Measurements from ENCODE around the gene ZSCAN32.

The ZSCAN32 gene

GRCh38 chr16:3400779-3401688, at the start of gene ZSCAN32, which contains the start of gene ZNF174:
TSS of gene ZSCAN32 (minus strand) at chr16:3401004. CDS start at chr16:3397557, 3,447 bp downstream.
TSS of gene ZNF174 (plus strand) at chr16:3401215. CDS start at chr16:3402005, 790 bp downstream.
- DNase-seq (ENCODE audit: low read depth in 2 of 2), result peak; percentile 98

DNA sequence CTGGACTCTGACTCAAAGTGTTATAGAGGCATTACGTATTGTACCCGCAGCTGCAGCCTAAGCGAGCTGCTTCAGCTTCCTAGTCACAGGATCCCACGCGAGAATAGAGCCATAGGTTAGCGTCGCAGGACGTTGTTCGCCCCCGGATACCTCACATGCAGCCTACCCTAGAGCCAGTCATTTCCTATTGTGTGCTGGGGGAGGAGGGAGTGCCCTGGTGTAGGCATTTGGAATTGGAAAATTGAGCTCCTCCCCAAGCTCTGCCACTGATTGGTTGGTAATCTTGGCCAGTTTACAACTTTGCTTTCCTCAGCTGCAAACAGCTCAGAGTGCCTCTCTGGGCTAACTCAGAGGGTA, 43.2 kb upstream of the ZSCAN32 start:
- DNase-seq (ENCODE audit: low read depth in 2 of 2), result no peak

GRCh38 chr16:3443108-3444031, 42.6 kb upstream of the ZSCAN32 start, which contains the start of the genes NAA60 and ZNF597:
TSS of gene NAA60 (plus strand) at chr16:3443680. CDS start at chr16:3476228, 32,548 bp downstream.
TSS of gene ZNF597 (minus strand) at chr16:3443504. CDS start at chr16:3443153, 351 bp downstream.
- peak; percentile 71 to 74 for DNase-seq (ENCODE audit: low read depth in 2 of 2)

GRCh38 chr16:3439637-3440036, 38.8 kb upstream of the ZSCAN32 start:
- DNase-seq (ENCODE audit: low read depth in 2 of 2), result no peak

- DNase-seq (ENCODE audit: low read depth in 2 of 2), result no peak
Observed at GRCh38 chr16:3434373-3434772, 33.6 kb upstream of the ZSCAN32 start.

DNA sequence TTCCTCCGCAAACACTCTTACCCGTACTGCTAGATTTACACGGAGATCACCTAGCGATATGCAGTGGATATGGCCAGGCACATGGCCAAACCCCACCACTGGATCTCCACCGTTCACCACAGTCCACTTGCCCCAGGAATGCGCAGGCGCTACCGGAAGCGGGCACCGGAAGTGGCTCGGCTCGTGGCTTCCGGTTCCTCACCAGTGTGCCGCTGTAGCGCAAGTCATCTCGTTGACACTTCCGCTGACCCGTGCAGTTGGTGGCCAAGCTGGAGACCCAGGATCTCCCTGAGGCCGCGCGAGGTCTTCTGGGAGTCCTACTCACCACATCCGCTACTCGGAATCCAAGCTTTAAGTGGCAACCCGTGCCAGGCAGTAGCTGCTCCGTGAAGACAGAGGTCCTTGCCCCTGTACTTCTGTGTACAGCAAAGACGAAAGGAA, 31.0 kb upstream of the ZSCAN32 start:
- peak; percentile 24 to 33 for DNase-seq (ENCODE audit: low read depth in 2 of 2)

- DNase-seq (ENCODE audit: low read depth in 2 of 2), result no peak
Observed at GRCh38 chr16:3413730-3414379, 13.1 kb upstream of the ZSCAN32 start.

- no peak for DNase-seq (ENCODE audit: low read depth in 2 of 2)
Observed at GRCh38 chr16:3408561-3409197, 7.9 kb upstream of the ZSCAN32 start.

DNA sequence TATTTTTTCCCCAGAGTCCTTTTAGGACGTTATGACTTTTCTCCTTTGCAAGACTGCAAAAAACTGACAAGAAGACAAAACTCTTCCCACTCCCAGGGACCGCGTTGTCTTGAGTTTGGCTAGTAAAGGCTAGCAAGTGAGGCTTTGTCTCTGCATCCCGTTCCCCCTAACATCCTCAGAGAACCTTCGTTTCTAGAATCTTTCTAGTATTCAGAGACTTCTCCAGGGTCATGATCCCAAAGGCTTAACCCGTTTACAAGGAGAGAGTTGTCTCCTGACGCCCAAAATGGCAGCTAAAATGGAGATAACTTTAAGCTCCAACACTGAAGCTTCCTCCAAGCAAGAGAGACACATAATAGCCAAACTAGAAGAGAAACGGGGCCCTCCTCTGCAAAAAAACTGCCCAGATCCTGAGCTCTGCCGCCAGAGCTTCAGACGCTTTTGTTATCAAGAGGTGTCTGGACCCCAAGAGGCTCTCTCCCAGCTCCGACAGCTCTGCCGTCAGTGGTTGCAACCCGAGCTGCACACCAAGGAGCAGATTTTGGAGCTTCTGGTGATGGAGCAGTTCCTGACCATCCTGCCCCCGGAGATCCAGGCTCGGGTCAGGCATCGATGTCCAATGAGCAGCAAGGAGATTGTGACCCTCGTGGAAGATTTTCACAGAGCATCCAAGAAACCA, 1.1 kb upstream of the ZSCAN32 start:
- DNase-seq (ENCODE audit: low read depth in 2 of 2), result no peak

- DNase-seq (ENCODE audit: low read depth in 2 of 2), result peak in 1 of 2 donors; percentile 1
Observed at GRCh38 chr16:3400446-3400778, 392 bp downstream of the ZSCAN32 start.

DNA sequence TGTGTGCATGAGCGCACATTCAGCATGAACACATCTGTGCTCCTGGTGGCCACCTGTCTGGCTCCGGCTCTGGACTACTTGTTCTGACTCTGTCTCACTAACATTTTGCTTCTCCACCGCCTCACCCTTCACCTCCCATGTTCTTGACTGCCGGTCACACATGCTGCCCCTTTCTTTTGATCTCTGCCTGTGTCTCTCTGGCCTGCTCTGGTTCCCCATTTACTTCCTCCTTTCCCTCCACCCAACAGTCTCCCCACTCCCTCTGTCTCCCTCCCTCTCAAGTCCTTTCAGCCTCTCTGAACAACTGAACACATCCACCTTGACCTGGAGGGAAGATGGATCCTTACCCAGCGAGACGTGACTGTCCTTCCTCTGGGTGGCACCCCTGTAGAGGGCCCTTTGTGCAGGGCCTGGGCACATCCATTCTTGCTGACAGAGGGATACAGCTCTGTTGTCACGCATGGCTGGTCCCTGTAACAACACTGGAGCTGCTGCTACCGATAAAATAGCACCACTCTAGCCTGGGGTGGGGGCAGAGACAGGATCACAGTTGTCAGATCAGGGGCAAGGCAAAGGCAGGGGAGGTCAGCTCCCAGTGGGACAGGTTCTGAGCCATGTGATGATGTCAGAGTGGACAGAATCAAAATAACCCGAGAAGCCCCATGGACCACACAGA, 11.0 kb downstream of the ZSCAN32 start:
- no peak for DNase-seq (ENCODE audit: low read depth in 2 of 2)

DNA sequence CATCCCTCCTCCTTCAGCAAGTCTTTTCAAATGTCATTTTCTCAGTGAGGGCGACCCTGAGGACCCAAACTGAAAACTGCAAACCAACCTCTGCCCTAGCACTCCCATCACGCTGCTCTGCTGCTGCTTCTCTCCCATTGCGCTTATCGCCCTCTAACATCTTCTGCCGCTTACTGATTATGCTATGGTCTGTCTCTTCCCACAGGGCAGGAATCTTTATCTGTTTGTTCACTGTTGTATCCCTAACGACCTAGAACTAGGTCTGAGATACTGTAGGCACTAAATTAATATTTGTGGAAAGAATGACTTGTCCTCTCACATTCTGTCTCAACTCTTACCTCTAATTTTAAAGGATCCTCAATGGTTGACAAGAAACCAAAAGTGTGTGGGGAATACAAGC, 12.5 kb downstream of the ZSCAN32 start:
- DNase-seq (ENCODE audit: low read depth in 2 of 2), result no peak

DNA sequence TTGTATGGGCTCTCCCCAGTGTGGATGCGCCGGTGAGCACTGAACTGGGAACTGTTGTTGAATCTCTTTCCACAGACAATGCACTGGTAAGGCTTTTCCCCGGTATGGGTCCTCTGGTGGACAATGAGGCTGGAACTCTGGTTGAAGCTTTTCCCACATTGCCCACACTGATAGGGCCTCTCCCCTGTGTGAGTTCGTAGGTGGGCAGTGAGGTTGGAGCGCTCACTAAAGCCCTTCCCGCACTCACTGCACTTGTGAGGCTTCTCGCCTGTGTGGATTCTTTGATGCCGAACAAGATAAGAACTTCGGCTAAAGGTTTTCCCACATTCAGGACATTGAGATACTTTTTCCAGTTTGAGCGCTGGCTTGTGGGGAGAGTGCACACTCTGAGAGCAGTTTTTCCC, 17.8 kb downstream of the ZSCAN32 start:
- DNase-seq (ENCODE audit: low read depth in 2 of 2), result no peak

GRCh38 chr16:3377917-3378316, 22.9 kb downstream of the ZSCAN32 start:
- no peak for DNase-seq (ENCODE audit: low read depth in 2 of 2)

GRCh38 chr16:3375680-3376079, 25.1 kb downstream of the ZSCAN32 start:
- DNase-seq (ENCODE audit: low read depth in 2 of 2), result no peak

DNA sequence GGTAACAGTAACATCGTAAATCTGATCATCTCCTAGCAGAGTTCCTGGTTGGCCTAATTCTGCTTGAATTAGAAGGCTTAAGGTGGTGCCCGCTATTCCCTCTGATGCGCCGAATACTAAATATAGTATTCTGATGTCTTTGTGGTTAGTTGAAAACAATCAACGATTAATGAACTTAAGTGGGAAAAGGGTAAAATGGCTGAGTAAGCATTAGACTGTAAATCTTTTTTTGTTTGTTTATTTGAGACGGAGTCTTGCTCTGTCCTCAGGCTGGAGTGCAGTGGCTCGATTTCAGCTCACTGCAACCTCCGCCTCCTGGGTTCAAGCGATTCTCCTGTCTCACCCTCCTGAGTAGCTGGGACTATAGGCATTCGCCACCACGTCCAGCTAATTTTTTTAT, 31.7 kb downstream of the ZSCAN32 start:
- no peak for DNase-seq (ENCODE audit: low read depth in 2 of 2)

- DNase-seq (ENCODE audit: low read depth in 2 of 2), result peak; percentile 82 to 83
Observed at GRCh38 chr16:3364774-3365427, 35.9 kb downstream of the ZSCAN32 start.

GRCh38 chr16:3363793-3364192, 37.0 kb downstream of the ZSCAN32 start:
- no peak for DNase-seq (ENCODE audit: low read depth in 2 of 2)

- DNase-seq (ENCODE audit: low read depth in 2 of 2), result no peak
Observed at GRCh38 chr16:3362931-3363330, 37.9 kb downstream of the ZSCAN32 start.

DNA sequence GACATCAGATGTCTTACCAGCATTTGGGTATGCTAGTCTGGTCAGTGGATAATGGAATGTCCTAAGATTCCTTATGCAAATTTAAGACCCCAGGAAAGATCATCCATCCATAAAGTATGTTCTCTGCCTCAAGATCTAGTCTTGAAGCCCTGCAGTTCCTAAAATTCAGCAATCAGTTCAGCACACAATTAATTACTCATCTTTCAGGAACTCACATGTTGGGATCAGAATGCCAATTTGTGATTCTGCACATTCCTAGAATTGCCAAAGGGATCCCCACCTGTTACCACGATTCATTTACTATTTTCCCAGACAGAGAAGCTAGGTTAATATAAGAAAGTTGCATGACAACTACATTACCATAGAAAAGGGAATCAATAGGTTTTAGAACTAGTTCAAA, 41.9 kb downstream of the ZSCAN32 start:
- DNase-seq (ENCODE audit: low read depth in 2 of 2), result no peak
